ENCODE measurements around the gene RGS9BP. TPM values are rescaled to one million over a fixed set of nuclear protein-coding genes. Genes with fewer than 3 reads are reported as not detected.
A peak's percentile ranks its signal among the peaks of the same experiment; 100 is the strongest.

RGS9BP gene
- total RNA-seq, 1 experiment from 2014 or later = 0.13 TPM

DNA sequence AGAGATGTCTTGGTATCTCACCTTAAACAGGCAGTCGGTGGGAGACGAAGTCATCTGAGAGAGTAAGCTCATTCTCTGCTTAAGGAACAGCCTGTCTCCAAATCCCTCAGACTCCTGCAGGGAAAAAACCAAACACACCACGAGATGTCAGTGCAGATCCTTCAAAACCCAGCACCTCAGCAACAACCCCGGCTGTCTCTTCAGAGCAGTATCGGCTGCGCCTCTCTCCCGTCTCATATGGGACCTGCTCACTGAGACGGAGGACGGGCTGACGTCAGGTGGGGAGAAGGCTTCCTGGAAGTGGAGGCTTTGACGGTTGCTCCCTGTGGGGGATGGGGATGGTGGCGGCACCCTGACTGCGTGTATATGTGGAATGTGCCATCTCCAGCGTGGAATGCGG, 44.3 kb upstream of the RGS9BP start:
- Mint-ChIP-seq H3K27me3 (ENCODE audit: low read depth) (no peaks in the 10 kb centered on the region; the same call in 1 of the 2 replicates), H3K27ac (peak overlapping the region in 1 of 3 experiments; percentile 70; a peak in 1 of 7 replicates)
- DNase-seq = no peak

More for the DNA sequence above, 44.3 kb upstream of the RGS9BP start:
- H2BK12ac ChIP-seq (ENCODE audit: insufficient read length, low read depth, low read length) = no peak overlapping the region
- H3K4me1 ChIP-seq (ENCODE audit: insufficient read depth, low read length) = no peaks in the 10 kb centered on the region
- no peaks in the 10 kb centered on the region for H3K79me2 ChIP-seq (ENCODE audit: insufficient read depth, low read length)
- H2AFZ ChIP-seq (ENCODE audit: low read length) = no peak overlapping the region
- H2BK5ac ChIP-seq (ENCODE audit: insufficient read length, low read length) = no peak overlapping the region
- Mint-ChIP-seq H3K4me3 (no peak overlapping the region), H3K4me1 (no peaks in the 10 kb centered on the region), H3K36me3 (ENCODE audit: insufficient read depth in 1 of 3, low read depth in 3 of 3) (peaks cover 4 to 51% (median 29%) of the 10 kb centered on the region in 3 experiments; a peak in 6 of 7 replicates), H3K9me3 (no peaks in the 10 kb centered on the region)
- H4K20me1 ChIP-seq (ENCODE audit: control insufficient read depth, insufficient read depth, insufficient read length) = no peaks in the 10 kb centered on the region
- no peaks in the 10 kb centered on the region for H3K27me3 ChIP-seq (ENCODE audit: insufficient read depth, low read length)
- WGBS (ENCODE audit: extremely low coverage, insufficient read length, low lambda C conversion rate) = no CpG with 5 or more reads among the region's 15 CpGs
- no peak overlapping the region for H2BK120ac ChIP-seq (ENCODE audit: low read depth, low read length, poor library complexity, severe bottlenecking)
- no peak overlapping the region for H4K8ac ChIP-seq (replicated peaks; ENCODE audit: insufficient read length, low read depth, low read length)
- H3K18ac ChIP-seq (ENCODE audit: insufficient read length, low read depth, low read length) = no peak overlapping the region
- no peak overlapping the region for H3K4me2 ChIP-seq (ENCODE audit: insufficient read depth, insufficient read length, low read length)
- H4K5ac ChIP-seq (ENCODE audit: insufficient read length, low read depth, low read length) = no peak overlapping the region
- no peaks in the 10 kb centered on the region for H3K9me3 ChIP-seq (ENCODE audit: control insufficient read depth, low read depth, low read length)
- no peak overlapping the region for H3K27ac ChIP-seq (ENCODE audit: insufficient read length, low read depth, low read length)
- H2BK20ac ChIP-seq (ENCODE audit: low read depth, low read length, poor library complexity, severe bottlenecking) = no peak overlapping the region
- H4K91ac ChIP-seq (ENCODE audit: insufficient read length, low read depth, low read length) = no peak overlapping the region
- H3K14ac ChIP-seq (ENCODE audit: insufficient read depth, low read length) = no peak overlapping the region
- H3K4ac ChIP-seq (ENCODE audit: low read depth, low read length) = no peak overlapping the region
- H3K23ac ChIP-seq (ENCODE audit: insufficient read length, low read depth, low read length) = no peak overlapping the region
- no peak overlapping the region for H3T11ph ChIP-seq (ENCODE audit: low read length)
- H3K23me2 ChIP-seq (ENCODE audit: insufficient read length, low read depth, low read length, poor library complexity, severe bottlenecking) = no peaks in the 10 kb centered on the region
- no peak overlapping the region for H3K9ac ChIP-seq (ENCODE audit: extremely low read depth, insufficient read length, low read length)
- H3K56ac ChIP-seq (ENCODE audit: insufficient read length, low read depth, low read length) = no peak overlapping the region
- TF ChIP-seq, protein P1, sequence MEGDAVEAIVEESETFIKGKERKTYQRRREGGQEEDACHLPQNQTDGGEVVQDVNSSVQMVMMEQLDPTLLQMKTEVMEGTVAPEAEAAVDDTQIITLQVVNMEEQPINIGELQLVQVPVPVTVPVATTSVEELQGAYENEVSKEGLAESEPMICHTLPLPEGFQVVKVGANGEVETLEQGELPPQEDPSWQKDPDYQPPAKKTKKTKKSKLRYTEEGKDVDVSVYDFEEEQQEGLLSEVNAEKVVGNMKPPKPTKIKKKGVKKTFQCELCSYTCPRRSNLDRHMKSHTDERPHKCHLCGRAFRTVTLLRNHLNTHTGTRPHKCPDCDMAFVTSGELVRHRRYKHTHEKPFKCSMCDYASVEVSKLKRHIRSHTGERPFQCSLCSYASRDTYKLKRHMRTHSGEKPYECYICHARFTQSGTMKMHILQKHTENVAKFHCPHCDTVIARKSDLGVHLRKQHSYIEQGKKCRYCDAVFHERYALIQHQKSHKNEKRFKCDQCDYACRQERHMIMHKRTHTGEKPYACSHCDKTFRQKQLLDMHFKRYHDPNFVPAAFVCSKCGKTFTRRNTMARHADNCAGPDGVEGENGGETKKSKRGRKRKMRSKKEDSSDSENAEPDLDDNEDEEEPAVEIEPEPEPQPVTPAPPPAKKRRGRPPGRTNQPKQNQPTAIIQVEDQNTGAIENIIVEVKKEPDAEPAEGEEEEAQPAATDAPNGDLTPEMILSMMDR (conservative IDR thresholded peaks at IDR 0.05) = no peak; the same call in 2 of the 3 replicates
- H2BK15ac ChIP-seq (ENCODE audit: low read depth, low read length) = no peak overlapping the region
- H2AK5ac ChIP-seq (ENCODE audit: insufficient read length, low read length) = no peak overlapping the region
- H3K79me1 ChIP-seq (ENCODE audit: insufficient read depth, low read depth, low read length, poor library complexity, severe bottlenecking) = no peaks in the 10 kb centered on the region

All from H9 (cell line).